DMS153 (cell line): Measurements from ENCODE around the gene LRRC8B.
A peak's percentile ranks its signal among the peaks of the same experiment; 100 is the strongest.

Experiments used
- DNase-seq: peaks from one replicate; lab custom pipeline; 2025; lab: John Stamatoyannopoulos, UW

Gene LRRC8B

DNA sequence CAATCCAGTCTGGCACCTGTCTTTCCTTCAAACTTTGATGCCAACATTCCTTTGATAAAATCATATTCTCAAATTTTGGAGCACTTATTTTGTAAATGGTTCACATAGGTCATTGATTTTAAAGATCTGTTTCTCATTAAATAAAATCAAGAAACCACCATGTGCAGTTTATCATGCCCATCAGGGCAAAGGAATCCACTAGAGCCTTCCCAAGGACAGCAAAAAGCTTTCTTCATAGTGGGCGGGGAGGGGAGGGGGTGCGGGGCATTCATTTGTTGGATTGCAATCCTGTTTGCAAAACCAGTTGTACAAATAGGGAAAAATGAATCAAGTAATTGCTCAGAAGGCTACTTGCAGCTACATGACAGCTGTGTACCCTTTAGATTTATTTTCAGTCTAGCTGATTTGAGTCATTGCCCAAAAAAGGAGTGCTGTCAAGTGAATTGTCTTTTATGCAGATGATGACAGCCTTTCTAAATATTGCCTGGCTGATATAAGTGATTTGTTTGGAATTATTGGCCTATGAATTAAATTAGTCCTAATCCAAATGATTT lies 23.0 kb downstream of the LRRC8B start:
- DNase-seq, result peak; percentile 29

DNA sequence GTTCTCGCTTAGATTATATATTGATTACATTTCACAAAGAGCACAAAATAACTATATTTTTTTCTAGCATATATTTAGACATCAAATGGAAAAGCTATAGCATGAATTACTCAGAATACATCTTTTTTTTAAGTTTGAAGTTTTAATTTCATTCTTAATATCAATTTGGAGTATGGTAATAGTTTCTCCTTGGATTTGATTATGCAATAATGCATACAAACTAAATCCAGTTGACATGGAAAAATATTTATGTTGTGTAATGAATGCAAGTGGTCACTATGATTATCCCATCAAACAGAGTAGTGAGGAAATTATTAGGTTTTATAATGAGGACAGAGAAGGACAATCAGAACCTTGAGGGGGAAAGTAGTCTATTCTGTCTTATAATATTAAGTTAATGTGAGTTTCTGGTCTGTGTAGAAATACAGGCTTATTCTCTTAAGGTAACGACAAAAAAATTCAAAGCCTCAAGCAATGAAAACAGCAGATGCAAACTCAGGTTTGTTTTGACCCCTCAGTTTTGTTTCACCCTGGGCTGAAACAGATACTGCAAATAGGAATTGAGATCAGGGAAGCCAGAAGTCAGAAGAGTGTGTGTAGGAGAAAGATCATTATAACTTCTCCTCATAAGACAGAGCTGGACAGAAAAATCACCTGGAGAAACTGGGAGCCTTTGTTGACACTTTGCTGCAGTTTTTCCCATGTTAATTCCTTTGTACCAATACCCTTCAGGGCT lies 23.7 kb downstream of the LRRC8B start:
- DNase-seq, result no peak

DNA sequence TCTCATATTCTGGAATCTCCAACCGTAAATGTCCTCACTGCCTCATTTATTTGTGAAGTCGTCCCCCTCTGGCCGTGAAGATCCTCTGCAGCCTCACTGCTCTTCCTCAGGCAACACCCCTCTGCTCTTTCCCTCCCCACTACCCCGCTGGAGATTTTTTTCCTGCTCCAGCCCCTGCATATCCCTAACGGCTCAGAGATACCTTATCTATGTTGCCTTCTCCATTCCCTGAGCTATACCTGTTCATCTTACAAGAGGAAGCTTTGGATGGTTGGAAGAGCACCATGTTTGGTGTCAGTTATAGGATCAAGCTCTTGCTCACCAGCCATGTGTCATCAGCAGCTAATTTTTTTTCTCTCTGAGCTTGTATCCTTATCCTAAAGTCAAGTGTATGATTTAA lies 26.4 kb downstream of the LRRC8B start:
- no peak for DNase-seq

DNA sequence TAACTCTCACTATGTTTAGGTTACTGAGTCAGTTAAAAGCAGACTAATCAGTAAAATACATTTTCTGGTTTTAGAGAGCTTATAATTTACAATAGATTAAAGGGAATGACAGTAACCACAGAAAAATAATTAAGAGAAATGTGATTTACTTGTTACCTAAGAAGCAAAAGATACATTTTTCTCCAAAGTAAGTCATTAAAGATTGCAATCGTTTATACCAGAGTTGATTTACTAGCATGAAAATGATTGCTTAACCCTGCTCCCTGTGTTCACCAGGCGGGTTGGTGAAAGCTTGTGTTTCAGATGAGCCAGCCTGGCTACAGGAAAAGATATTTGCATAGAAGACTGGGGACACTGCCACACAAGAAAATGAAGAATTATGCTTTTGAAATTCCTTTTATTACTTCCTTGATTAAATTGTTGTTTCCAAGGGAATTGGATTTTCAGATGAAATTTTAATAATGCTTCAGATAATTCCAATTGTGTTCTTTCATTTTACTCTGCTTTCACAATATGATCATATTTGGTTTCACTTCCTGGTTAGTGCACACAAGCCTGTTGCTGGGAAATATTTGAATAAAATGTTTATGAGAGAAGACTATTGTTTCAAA lies 27.9 kb downstream of the LRRC8B start:
- DNase-seq, result peak; percentile 82

DNA sequence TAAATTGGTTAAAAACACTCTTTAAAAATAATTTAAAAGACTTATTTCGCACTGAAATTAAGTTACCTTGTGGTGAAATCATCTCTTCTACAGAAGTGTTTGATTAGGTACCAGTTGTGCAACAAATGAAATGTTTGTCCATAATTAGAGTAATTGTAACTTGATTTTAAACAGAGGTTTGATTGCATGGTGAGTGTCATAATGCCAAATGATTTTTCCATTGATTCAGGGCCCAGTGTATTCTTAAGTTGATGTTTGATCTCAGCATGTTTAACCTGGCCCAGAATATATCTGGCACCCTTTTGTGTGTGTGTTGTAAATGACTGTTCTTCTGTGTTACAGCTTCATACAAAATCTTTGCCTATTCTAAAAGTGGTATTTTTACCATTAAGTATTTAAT lies 28.5 kb downstream of the LRRC8B start:
- peak; percentile 89 for DNase-seq

- no peak for DNase-seq
Observed at GRCh38 chr1:89555550-89555949, 30.9 kb downstream of the LRRC8B start.

DNA sequence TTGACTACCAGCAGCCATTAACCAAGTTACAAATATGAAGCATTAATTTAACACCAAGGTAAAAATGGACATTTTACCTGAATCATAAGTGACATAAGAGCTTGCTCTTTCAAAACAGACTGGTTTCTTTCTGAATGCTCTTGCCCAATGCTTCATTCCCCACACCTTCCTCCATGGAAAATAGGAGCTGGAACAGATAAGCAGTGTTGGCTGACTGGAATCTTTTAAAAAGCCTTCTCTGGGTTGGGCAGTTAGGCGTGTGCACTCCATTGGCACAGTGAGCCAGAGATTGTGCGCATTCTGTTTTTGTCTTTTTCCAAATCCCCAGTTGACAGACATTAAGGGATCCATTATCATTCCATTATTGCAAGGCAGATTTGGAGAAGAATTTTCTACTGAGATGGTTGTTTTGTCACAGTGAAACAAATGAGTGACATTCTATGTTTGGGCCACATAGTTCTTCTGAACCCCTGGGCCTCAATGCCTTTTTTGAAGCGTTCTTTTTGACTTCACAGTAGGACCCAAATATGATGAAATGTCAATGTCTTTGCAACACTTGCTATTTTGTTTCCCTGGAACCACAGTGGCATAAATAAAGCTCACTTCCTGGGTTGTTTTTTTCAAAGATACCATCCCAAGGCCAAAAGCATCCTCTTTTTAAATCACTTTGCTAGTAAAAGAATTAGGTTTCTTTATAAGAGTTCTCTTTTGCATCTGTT lies 32.3 kb downstream of the LRRC8B start:
- DNase-seq, result no peak

DNA sequence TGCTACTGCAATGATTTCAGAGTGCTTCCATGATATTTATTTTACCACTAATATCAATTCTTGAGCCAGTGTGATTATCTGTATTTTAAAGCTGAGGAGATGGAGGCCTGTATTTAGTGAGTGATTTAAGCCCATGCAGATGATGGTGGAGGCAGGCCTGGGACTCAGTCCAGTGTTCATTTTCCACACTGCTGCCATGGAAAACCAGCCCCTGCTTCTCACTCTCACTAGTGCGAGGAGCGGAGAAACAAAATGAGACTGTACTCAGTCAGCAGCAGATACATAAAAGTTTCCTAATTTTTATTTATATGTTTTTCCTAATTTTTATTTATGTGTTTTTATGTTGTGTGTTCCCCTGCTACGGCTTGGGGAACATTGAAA lies 32.8 kb downstream of the LRRC8B start:
- no peak for DNase-seq

GRCh38 chr1:89557956-89558355 lies 33.3 kb downstream of the LRRC8B start:
- DNase-seq, result no peak

GRCh38 chr1:89563957-89564604 lies 39.5 kb downstream of the LRRC8B start:
- DNase-seq, result no peak

- DNase-seq, result no peak
Observed at GRCh38 chr1:89565521-89565920, 40.9 kb downstream of the LRRC8B start.

- DNase-seq, result no peak
Observed at GRCh38 chr1:89566761-89567174, 42.1 kb downstream of the LRRC8B start.

DNA sequence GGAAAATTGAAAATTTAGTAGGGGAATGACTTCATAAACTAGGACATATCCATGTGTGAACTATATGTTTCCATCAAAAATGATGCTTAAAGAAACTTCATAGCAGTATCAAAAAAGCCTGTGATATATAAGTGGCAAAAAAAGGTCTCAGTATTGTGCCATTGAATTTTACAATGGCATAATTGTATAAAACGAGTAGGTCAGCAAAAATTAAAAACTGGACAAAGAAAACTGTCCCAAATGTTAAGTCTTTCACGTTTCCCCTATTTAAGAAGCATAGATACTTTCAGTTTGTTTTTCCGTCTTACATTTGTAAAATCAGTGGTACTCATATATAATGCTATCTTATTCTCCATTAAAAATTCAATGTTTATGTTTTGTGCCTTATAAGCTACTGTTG lies 43.2 kb downstream of the LRRC8B start:
- no peak for DNase-seq

DNA sequence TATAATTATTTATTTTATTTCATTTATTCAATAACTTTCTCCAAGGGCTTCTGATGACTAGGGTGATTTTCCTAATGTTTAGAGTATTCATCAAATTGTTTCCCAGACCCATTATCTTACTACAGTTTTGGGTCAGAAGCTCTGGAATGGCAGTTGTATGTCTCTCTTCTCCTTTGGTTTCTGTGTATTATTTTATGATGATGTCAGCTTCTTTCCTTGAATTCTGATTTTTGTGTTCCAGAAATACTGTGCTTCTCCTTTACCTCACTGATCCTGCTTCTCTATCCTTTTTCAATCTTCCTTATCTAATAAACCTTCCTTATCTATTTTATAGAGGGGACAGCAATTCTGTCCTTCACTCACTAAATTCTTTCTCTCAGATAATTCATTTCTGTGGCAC lies 48.8 kb downstream of the LRRC8B start:
- DNase-seq, result no peak

- no peak for DNase-seq
Observed at GRCh38 chr1:89574621-89575020, 50.0 kb downstream of the LRRC8B start.

- DNase-seq, result no peak
Observed at GRCh38 chr1:89575207-89575606, 50.6 kb downstream of the LRRC8B start.

- DNase-seq, result no peak
Observed at GRCh38 chr1:89576013-89576412, 51.4 kb downstream of the LRRC8B start.

GRCh38 chr1:89578151-89578550 lies 53.5 kb downstream of the LRRC8B start:
- DNase-seq, result no peak

DNA sequence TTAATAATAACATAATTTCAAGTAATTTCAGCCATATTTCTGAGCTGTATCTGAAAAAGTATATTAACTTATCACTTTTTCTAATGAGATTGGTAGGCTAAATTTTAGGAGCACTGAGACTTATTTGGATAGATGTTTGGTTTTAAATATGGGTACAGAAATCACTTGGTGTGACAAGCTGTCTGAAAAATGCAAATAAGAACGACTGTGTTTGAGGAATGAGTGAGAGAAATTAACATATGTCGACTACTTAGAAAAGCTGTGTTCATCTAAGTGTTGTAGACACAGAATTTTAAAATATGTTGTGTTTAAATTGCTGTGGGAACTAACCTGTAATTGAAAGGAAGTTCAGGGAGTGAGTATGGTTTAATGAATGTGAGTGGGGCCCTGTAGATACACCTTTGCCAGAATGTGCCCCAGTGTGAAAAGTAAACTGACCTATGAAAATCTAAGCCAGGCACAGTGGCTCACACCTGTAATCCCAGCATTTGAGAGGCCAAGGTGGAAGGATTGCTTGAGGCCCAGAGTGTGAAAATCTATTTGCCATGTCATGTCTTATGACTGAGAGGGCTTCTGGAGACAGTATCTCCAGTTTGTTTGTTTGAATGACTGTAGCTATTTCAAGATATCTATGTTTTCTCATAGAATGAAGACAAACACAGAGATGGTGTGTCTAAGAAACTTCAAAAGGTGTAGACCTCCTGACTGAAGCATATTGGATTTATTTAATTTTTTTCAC lies 54.5 kb downstream of the LRRC8B start:
- no peak for DNase-seq

DNA sequence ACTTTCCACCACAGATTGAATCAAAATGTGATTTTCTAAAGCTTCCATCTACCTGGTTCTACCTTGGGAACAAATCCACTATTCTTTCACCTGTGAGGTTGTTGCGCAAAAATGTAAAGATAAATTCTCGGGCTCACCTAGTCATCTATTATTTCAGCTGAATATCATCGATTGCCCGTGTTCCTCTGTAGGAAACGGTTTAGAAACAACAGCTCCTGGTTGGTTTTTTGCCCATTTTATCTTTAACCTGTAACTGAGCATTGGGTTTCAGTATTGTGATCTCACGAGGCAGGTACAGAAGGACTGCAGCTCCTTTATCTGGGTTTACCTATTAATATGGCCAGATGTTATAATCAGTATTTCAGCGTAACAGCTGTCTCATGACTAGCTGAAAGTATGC lies 55.4 kb downstream of the LRRC8B start:
- no peak for DNase-seq

- no peak for DNase-seq
Observed at GRCh38 chr1:89581859-89582258, 57.2 kb downstream of the LRRC8B start.

GRCh38 chr1:89582571-89582970 lies 57.9 kb downstream of the LRRC8B start:
- DNase-seq, result no peak
